BLaER1 (cell line): ENCODE measurements around the gene ARMH4.

Source experiments
- H3K27ac ChIP-seq: shearing (Covaris generic); formaldehyde crosslinking; 2 replicates; pipeline ENCODE4 v1.8.1; 2022
- H3K27me3 ChIP-seq: shearing (Covaris generic); formaldehyde crosslinking; 2 replicates; pipeline ENCODE4 v1.8.1; 2022
- H3K36me3 ChIP-seq: shearing (Covaris generic); formaldehyde crosslinking; 2 replicates; pipeline ENCODE4 v1.8.1; 2022
- H3K4me1 ChIP-seq: shearing (Covaris generic); formaldehyde crosslinking; 2 replicates; pipeline ENCODE4 v1.8.1; 2022
- H3K4me2 ChIP-seq: shearing (Covaris generic); formaldehyde crosslinking; 2 replicates; pipeline ENCODE4 v1.8.1; 2022
- H3K4me3 ChIP-seq: shearing (Covaris generic); formaldehyde crosslinking; 2 replicates; pipeline ENCODE4 v1.8.1; 2022
- H3K9ac ChIP-seq: shearing (Covaris generic); formaldehyde crosslinking; 2 replicates; pipeline ENCODE4 v1.8.1; 2022
- H3K9me3 ChIP-seq: shearing (Covaris generic); formaldehyde crosslinking; 2 replicates; pipeline ENCODE4 v1.8.1; 2022
- H4K20me1 ChIP-seq: shearing (Covaris generic); formaldehyde crosslinking; 2 replicates; pipeline ENCODE4 v1.8.1; 2022
- Cebpa-rat ChIP-seq: shearing (Covaris generic); IDR thresholded peaks from 2 replicates; pipeline ENCODE4 v1.8.1; 2022

The ARMH4 gene

GRCh38 chr14:57976701-57977100, 175.3 kb downstream of the ARMH4 start:
- H4K20me1 ChIP-seq = no peaks in the 10 kb centered on the region
- no peak overlapping the region for H3K9ac ChIP-seq
- H3K36me3 ChIP-seq = no peaks in the 10 kb centered on the region
- TF ChIP-seq Cebpa-rat = no peak
- no peaks in the 10 kb centered on the region for H3K4me1 ChIP-seq
- no peaks in the 10 kb centered on the region for H3K27me3 ChIP-seq
- no peak overlapping the region for H3K4me2 ChIP-seq
- H3K9me3 ChIP-seq = no peaks in the 10 kb centered on the region
- no peak overlapping the region for H3K27ac ChIP-seq
- no peak overlapping the region for H3K4me3 ChIP-seq

- H3K4me1 ChIP-seq = no peaks in the 10 kb centered on the region
- H3K4me3 ChIP-seq = no peak overlapping the region
- no peak overlapping the region for H3K27ac ChIP-seq
- no peaks in the 10 kb centered on the region for H3K9me3 ChIP-seq
- no peak for TF ChIP-seq Cebpa-rat
- H3K9ac ChIP-seq = no peak overlapping the region
- no peak overlapping the region for H3K4me2 ChIP-seq
- H4K20me1 ChIP-seq = no peaks in the 10 kb centered on the region
- no peaks in the 10 kb centered on the region for H3K36me3 ChIP-seq
- H3K27me3 ChIP-seq = no peaks in the 10 kb centered on the region
Measured at GRCh38 chr14:57974896-57975295, 177.1 kb downstream of the ARMH4 start.

- H3K9ac ChIP-seq = no peak overlapping the region
- H3K9me3 ChIP-seq = no peaks in the 10 kb centered on the region
- no peaks in the 10 kb centered on the region for H3K27me3 ChIP-seq
- no peaks in the 10 kb centered on the region for H3K4me1 ChIP-seq
- no peak overlapping the region for H3K4me3 ChIP-seq
- H3K36me3 ChIP-seq = no peaks in the 10 kb centered on the region
- no peak overlapping the region for H3K4me2 ChIP-seq
- no peak for TF ChIP-seq Cebpa-rat
- no peak overlapping the region for H3K27ac ChIP-seq
- no peaks in the 10 kb centered on the region for H4K20me1 ChIP-seq
Measured at GRCh38 chr14:57970594-57970993, 181.4 kb downstream of the ARMH4 start.

GRCh38 chr14:57970175-57970574, 181.8 kb downstream of the ARMH4 start:
- Histone ChIP-seq H3K4me3 (no peak overlapping the region), H4K20me1 (no peaks in the 10 kb centered on the region), H3K9ac (no peak overlapping the region), H3K27ac (no peak overlapping the region), H3K4me2 (no peak overlapping the region), H3K36me3 (no peaks in the 10 kb centered on the region), H3K9me3 (no peaks in the 10 kb centered on the region), H3K4me1 (no peaks in the 10 kb centered on the region), H3K27me3 (no peaks in the 10 kb centered on the region)
- no peak for TF ChIP-seq Cebpa-rat

- Histone ChIP-seq H3K9me3 (no peaks in the 10 kb centered on the region), H3K9ac (no peak overlapping the region), H3K4me3 (no peak overlapping the region), H3K27ac (no peak overlapping the region), H3K36me3 (no peaks in the 10 kb centered on the region), H3K4me1 (peaks cover 9% of the 10 kb centered on the region), H4K20me1 (no peaks in the 10 kb centered on the region), H3K4me2 (no peak overlapping the region), H3K27me3 (no peaks in the 10 kb centered on the region)
- TF ChIP-seq Cebpa-rat = no peak
Measured at GRCh38 chr14:57963071-57963470, 188.9 kb downstream of the ARMH4 start.

- Histone ChIP-seq H3K27me3 (no peaks in the 10 kb centered on the region), H4K20me1 (no peaks in the 10 kb centered on the region), H3K9me3 (no peaks in the 10 kb centered on the region), H3K36me3 (no peaks in the 10 kb centered on the region), H3K4me3 (no peak overlapping the region), H3K9ac (no peak overlapping the region), H3K4me1 (peaks cover 9% of the 10 kb centered on the region), H3K27ac (no peak overlapping the region), H3K4me2 (no peak overlapping the region)
- TF ChIP-seq Cebpa-rat = no peak
Measured at GRCh38 chr14:57962325-57963035, 189.5 kb downstream of the ARMH4 start.

- Histone ChIP-seq H3K4me1 (peaks cover 9% of the 10 kb centered on the region), H3K4me3 (no peak overlapping the region), H3K9me3 (no peaks in the 10 kb centered on the region), H3K27ac (no peak overlapping the region), H4K20me1 (no peaks in the 10 kb centered on the region), H3K36me3 (no peaks in the 10 kb centered on the region), H3K4me2 (no peak overlapping the region), H3K9ac (no peak overlapping the region), H3K27me3 (no peaks in the 10 kb centered on the region)
- no peak for TF ChIP-seq Cebpa-rat
Measured at GRCh38 chr14:57961786-57962060, 190.3 kb downstream of the ARMH4 start.

- no peaks in the 10 kb centered on the region for H3K36me3 ChIP-seq
- H3K4me3 ChIP-seq = no peak overlapping the region
- no peak overlapping the region for H3K9ac ChIP-seq
- H3K4me1 ChIP-seq = peaks cover 9% of the 10 kb centered on the region
- TF ChIP-seq Cebpa-rat = no peak
- H3K4me2 ChIP-seq = no peak overlapping the region
- no peak overlapping the region for H3K27ac ChIP-seq
- H3K27me3 ChIP-seq = no peaks in the 10 kb centered on the region
- no peaks in the 10 kb centered on the region for H4K20me1 ChIP-seq
- H3K9me3 ChIP-seq = peaks cover under 1% of the 10 kb centered on the region; the same call in 1 of the 2 replicates
Measured at GRCh38 chr14:57960946-57961785, 190.8 kb downstream of the ARMH4 start.

- Histone ChIP-seq H3K36me3 (no peaks in the 10 kb centered on the region), H3K4me2 (no peak overlapping the region), H3K4me1 (peaks cover 9% of the 10 kb centered on the region), H3K4me3 (no peak overlapping the region), H3K27me3 (no peaks in the 10 kb centered on the region), H3K27ac (no peak overlapping the region), H3K9me3 (peaks cover 6% of the 10 kb centered on the region), H3K9ac (no peak overlapping the region), H4K20me1 (no peaks in the 10 kb centered on the region)
- no peak for TF ChIP-seq Cebpa-rat
Measured at GRCh38 chr14:57957441-57957840, 194.6 kb downstream of the ARMH4 start.
